BLaER1 (cell line): Measurements from ENCODE around the gene TTYH2.

Experiments used
- H3K27ac ChIP-seq: shearing (Covaris generic); formaldehyde crosslinking; 2 replicates; pipeline ENCODE4 v1.8.1; 2022
- H3K27me3 ChIP-seq: shearing (Covaris generic); formaldehyde crosslinking; 2 replicates; pipeline ENCODE4 v1.8.1; 2022
- H3K36me3 ChIP-seq: shearing (Covaris generic); formaldehyde crosslinking; 2 replicates; pipeline ENCODE4 v1.8.1; 2022
- H3K4me1 ChIP-seq: shearing (Covaris generic); formaldehyde crosslinking; 2 replicates; pipeline ENCODE4 v1.8.1; 2022
- H3K4me2 ChIP-seq: shearing (Covaris generic); formaldehyde crosslinking; 2 replicates; pipeline ENCODE4 v1.8.1; 2022
- H3K4me3 ChIP-seq: shearing (Covaris generic); formaldehyde crosslinking; 2 replicates; pipeline ENCODE4 v1.8.1; 2022
- H3K9ac ChIP-seq: shearing (Covaris generic); formaldehyde crosslinking; 2 replicates; pipeline ENCODE4 v1.8.1; 2022
- H3K9me3 ChIP-seq: shearing (Covaris generic); formaldehyde crosslinking; 2 replicates; pipeline ENCODE4 v1.8.1; 2022
- H4K20me1 ChIP-seq: shearing (Covaris generic); formaldehyde crosslinking; 2 replicates; pipeline ENCODE4 v1.8.1; 2022
- Cebpa-rat ChIP-seq: shearing (Covaris generic); IDR thresholded peaks from 2 replicates; pipeline ENCODE4 v1.8.1; 2022

The TTYH2 gene

DNA sequence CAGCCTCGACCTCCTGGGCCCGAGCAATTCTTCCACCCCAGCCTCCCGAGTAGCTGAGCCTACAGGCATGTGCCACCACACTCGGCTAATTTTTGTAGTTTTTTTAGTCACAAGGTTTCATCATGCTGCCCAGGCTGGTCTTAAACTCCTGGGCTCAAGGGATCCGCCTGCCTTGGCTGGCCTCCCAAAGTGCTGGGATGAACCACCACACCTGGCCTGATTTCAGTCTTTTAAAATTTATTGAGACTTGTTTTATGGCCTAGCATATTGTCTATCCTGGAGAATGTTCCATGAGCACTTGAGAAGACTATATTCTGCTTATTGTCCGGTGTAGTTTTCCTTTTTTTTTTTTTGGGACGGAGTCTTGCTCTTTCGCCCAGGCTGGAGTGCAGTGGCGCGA is 79.1 kb downstream of the TTYH2 start:
- H3K9ac ChIP-seq = no peak overlapping the region
- no peaks in the 10 kb centered on the region for H3K36me3 ChIP-seq
- no peak overlapping the region for H3K4me3 ChIP-seq
- H3K9me3 ChIP-seq = no peaks in the 10 kb centered on the region
- no peak overlapping the region for H3K27ac ChIP-seq
- no peaks in the 10 kb centered on the region for H3K27me3 ChIP-seq
- peaks cover 36% of the 10 kb centered on the region for H3K4me1 ChIP-seq
- no peaks in the 10 kb centered on the region for H4K20me1 ChIP-seq
- no peak overlapping the region for H3K4me2 ChIP-seq
- no peak for TF ChIP-seq Cebpa-rat

- Histone ChIP-seq H3K9me3 (no peaks in the 10 kb centered on the region), H3K27ac (no peak overlapping the region), H3K36me3 (no peaks in the 10 kb centered on the region), H4K20me1 (no peaks in the 10 kb centered on the region), H3K4me2 (peak overlapping the region; percentile 32; the same call in 1 of the 2 replicates), H3K27me3 (no peaks in the 10 kb centered on the region), H3K4me3 (no peak overlapping the region), H3K4me1 (peaks cover 39% of the 10 kb centered on the region), H3K9ac (no peak overlapping the region)
- TF ChIP-seq Cebpa-rat = no peak
Measured at GRCh38 chr17:74295625-74296547, 82.5 kb downstream of the TTYH2 start.

DNA sequence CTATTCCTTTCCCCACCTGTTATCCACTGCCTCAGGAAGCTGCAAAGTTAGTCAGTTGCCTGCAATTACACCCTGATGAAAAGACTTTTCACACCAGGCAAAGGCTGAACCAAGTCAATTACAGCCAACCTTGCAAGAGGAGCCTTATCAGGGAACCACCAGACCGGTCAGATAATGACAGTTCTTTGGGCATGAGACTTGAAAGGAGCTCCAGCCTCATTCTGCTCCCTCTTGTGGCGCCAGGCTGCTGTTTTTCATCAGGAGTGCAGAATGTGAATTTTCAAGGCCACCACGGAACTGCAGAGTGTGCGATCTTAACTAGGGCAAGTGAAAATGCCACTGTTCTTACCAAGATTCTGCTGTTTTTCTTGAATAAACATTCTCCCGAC is 83.2 kb downstream of the TTYH2 start:
- Histone ChIP-seq H3K27me3 (no peaks in the 10 kb centered on the region), H3K4me3 (no peak overlapping the region), H3K36me3 (no peaks in the 10 kb centered on the region), H4K20me1 (no peaks in the 10 kb centered on the region), H3K4me1 (peaks cover 45% of the 10 kb centered on the region), H3K9me3 (no peaks in the 10 kb centered on the region), H3K4me2 (peak overlapping the region; percentile 32; the same call in 1 of the 2 replicates), H3K9ac (no peak overlapping the region), H3K27ac (no peak overlapping the region)
- no peak for TF ChIP-seq Cebpa-rat

- Histone ChIP-seq H3K27me3 (no peaks in the 10 kb centered on the region), H3K9ac (no peak overlapping the region), H3K36me3 (no peaks in the 10 kb centered on the region), H3K4me2 (no peak overlapping the region), H3K4me1 (peaks cover 57% of the 10 kb centered on the region), H3K27ac (no peak overlapping the region), H3K9me3 (no peaks in the 10 kb centered on the region), H4K20me1 (no peaks in the 10 kb centered on the region), H3K4me3 (no peak overlapping the region)
- TF ChIP-seq Cebpa-rat = no peak
Measured at GRCh38 chr17:74297941-74298340, 84.6 kb downstream of the TTYH2 start.

DNA sequence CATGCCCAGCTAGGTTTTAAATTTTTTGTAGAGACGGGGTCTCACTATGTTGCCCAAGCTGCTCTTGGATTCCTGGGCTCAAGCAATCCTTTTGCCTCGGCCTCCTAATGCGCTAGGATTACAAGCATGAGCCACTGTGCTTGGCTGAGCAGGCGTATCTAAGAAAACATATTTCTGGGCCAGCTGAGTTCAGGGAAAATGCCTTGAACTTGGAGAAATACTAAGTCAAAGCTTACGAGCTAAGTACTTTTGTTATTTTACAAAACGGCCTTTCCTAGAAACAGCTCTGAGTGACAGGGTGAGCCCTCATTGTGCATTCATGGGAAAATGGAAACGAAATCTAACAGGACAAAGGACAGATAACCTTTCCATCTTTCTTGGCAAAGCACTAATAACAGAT is 85.4 kb downstream of the TTYH2 start:
- Histone ChIP-seq H3K27me3 (no peaks in the 10 kb centered on the region), H3K4me3 (no peak overlapping the region), H3K4me2 (peak overlapping the region; percentile 76), H3K4me1 (peaks cover 65% of the 10 kb centered on the region), H4K20me1 (no peaks in the 10 kb centered on the region), H3K27ac (no peak overlapping the region), H3K36me3 (no peaks in the 10 kb centered on the region), H3K9ac (no peak overlapping the region), H3K9me3 (no peaks in the 10 kb centered on the region)
- no peak for TF ChIP-seq Cebpa-rat

GRCh38 chr17:74299226-74300009 is 86.0 kb downstream of the TTYH2 start:
- H3K27ac ChIP-seq = no peak overlapping the region
- H3K4me2 ChIP-seq = peak overlapping the region; percentile 76
- H3K4me3 ChIP-seq = no peak overlapping the region
- no peaks in the 10 kb centered on the region for H3K9me3 ChIP-seq
- H3K4me1 ChIP-seq = peaks cover 71% of the 10 kb centered on the region
- TF ChIP-seq Cebpa-rat = no peak
- H3K27me3 ChIP-seq = no peaks in the 10 kb centered on the region
- H3K9ac ChIP-seq = no peak overlapping the region
- no peaks in the 10 kb centered on the region for H4K20me1 ChIP-seq
- no peaks in the 10 kb centered on the region for H3K36me3 ChIP-seq

GRCh38 chr17:74303305-74303704 is 89.9 kb downstream of the TTYH2 start:
- H3K4me2 ChIP-seq = peak overlapping the region; percentile 68
- no peak overlapping the region for H3K9ac ChIP-seq
- no peaks in the 10 kb centered on the region for H4K20me1 ChIP-seq
- H3K36me3 ChIP-seq = no peaks in the 10 kb centered on the region
- peaks cover 89% of the 10 kb centered on the region for H3K4me1 ChIP-seq
- no peaks in the 10 kb centered on the region for H3K27me3 ChIP-seq
- no peak overlapping the region for H3K4me3 ChIP-seq
- peak overlapping the region; percentile 59 for H3K27ac ChIP-seq
- TF ChIP-seq Cebpa-rat = peak; percentile 98
- no peaks in the 10 kb centered on the region for H3K9me3 ChIP-seq

DNA sequence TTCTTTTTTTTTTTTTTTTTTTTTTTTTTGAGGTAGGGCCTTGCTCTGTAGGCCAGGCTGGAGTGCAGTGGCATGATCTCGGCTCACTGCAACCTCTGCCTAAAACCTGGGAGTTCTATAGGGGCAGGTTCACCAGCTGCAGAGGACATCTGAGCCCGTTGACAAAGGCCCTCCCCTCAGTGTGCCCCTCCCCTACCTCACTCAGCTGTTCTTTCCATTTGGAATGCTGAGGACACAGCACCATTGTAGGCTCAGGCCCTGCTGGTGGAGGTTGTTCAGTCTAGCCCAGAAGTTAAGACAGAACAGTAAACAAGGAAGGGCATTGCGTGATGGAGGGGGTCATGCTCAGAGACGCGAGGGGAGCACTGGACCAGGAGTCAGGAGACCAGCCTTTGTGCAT is 90.8 kb downstream of the TTYH2 start:
- Histone ChIP-seq H3K4me3 (no peak overlapping the region), H3K4me1 (peaks cover 95% of the 10 kb centered on the region), H3K4me2 (peak overlapping the region; percentile 68; the same call in 1 of the 2 replicates), H4K20me1 (no peaks in the 10 kb centered on the region), H3K9ac (no peak overlapping the region), H3K9me3 (no peaks in the 10 kb centered on the region), H3K36me3 (no peaks in the 10 kb centered on the region), H3K27ac (no peak overlapping the region), H3K27me3 (no peaks in the 10 kb centered on the region)
- TF ChIP-seq Cebpa-rat = no peak

DNA sequence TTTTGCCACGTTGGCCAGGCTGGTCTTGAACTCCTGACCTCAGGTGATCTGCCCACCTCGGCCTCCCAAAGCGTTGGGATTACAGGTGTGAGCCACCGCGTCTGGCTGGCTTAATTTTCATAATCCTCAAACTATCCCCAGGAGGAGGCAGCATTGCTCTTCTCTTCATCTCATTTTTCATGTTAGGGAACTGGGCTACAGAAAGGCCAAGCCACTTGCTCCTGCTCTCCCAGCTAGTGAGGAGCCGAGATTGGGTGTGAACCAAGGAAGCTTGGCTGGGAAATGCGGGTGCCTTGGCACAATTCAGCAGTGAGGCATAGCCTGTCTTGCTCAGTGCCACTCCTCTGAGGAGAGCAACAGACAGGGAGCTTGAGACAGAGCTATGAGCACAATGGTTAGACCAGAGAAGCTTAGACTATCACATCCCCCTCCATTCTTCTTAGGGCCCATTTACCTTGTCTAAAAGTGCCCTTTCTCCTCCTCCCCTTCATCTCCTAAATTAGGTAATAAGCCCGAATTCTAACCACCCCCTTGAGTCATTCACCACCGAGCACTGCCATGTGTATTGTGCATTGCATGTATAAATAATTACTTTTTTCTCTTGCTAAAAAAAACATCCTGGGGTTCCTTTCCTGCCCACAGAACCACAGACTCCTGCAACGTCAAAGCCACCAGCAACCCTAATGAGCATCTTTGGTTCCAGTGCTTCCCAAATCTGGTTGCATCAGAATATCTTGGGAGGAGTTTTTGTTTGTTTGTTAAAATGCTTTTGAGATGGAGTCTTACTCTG is 92.7 kb downstream of the TTYH2 start:
- no peaks in the 10 kb centered on the region for H3K36me3 ChIP-seq
- no peak for TF ChIP-seq Cebpa-rat
- peak overlapping the region; percentile 11; the same call in 1 of the 2 replicates for H3K27ac ChIP-seq
- peak overlapping the region; percentile 82 for H3K4me2 ChIP-seq
- H3K9ac ChIP-seq = no peak overlapping the region
- no peaks in the 10 kb centered on the region for H3K9me3 ChIP-seq
- H3K27me3 ChIP-seq = no peaks in the 10 kb centered on the region
- H3K4me3 ChIP-seq = no peak overlapping the region
- H3K4me1 ChIP-seq = peaks cover 89% of the 10 kb centered on the region
- H4K20me1 ChIP-seq = no peaks in the 10 kb centered on the region
